Heart left ventricle (tissue), 16 donors: ENCODE measurements around the gene TNS1. TPM values are rescaled to one million over a fixed set of nuclear protein-coding genes. Genes with fewer than 3 reads are reported as not detected.

ENCODE experiments used
- ATAC-seq, 4 donors: fragments of 200-7000 bp; cut with Tn5 transposase; one replicate each; pipeline ENCODE4 v1.9.1; 2020 to 2022; ENCODE audit warnings: moderate library complexity in 4 of 4, mild to moderate bottlenecking in 3 of 4, moderate number of reproducible peaks in 1 of 4
- DNase-seq, 5 donors: peaks; one replicate each; pipeline ENCODE4 v3.0.0-alpha.2; 2020
- H3K27ac ChIP-seq, 12 donors: fragments of 200-600 bp; sonication (generic) in 4 of 12; one replicate each; pipeline versions ENCODE4 v1.5.0 to v1.8.0; 2016 to 2022; ENCODE audit warnings: mild to moderate bottlenecking in 2 of 12
- H3K27me3 ChIP-seq, 9 donors: fragments of 200-600 bp; sonication (generic) in 2 of 9; one replicate each; pipeline versions ENCODE4 v1.5.1 to v1.8.0; 2016 to 2022; ENCODE audit warnings: mild to moderate bottlenecking in 3 of 9
- H3K36me3 ChIP-seq, 9 donors: fragments of 200-600 bp; sonication (generic) in 2 of 9; one replicate each; pipeline versions ENCODE4 v1.5.0 to v1.8.0; 2018 to 2022; ENCODE audit warnings: mild to moderate bottlenecking in 2 of 9
- H3K4me1 ChIP-seq, 12 donors: fragments of 200-600 bp; sonication (generic) in 4 of 12; one replicate each; pipeline versions ENCODE4 v1.5.0 to v1.8.0; 2016 to 2022; ENCODE audit warnings: mild to moderate bottlenecking in 3 of 12
- H3K4me3 ChIP-seq, 12 donors: fragments of 200-600 bp; sonication (generic) in 4 of 12; one replicate each; pipeline versions ENCODE4 v1.5.0 to v1.8.0; 2017 to 2022; ENCODE audit warnings: mild to moderate bottlenecking in 9 of 12, moderate library complexity in 4 of 12
- H3K9me3 ChIP-seq, 12 donors: fragments of 200-600 bp; sonication (generic) in 4 of 12; one replicate each; pipeline versions ENCODE4 v1.5.0 to v1.8.0; 2016 to 2022; ENCODE audit warnings: mild to moderate bottlenecking in 1 of 12
- CTCF ChIP-seq, 12 donors: fragments of 200-600 bp; sonication (generic) in 4 of 12; IDR thresholded peaks; one replicate each; pipeline versions ENCODE4 v1.5.0 to v1.8.0; 2018 to 2022; ENCODE audit warnings: antibody characterized with exemption in 12 of 12, mild to moderate bottlenecking in 5 of 12
- POLR2A ChIP-seq, 2 donors: fragments of 450-650 bp; IDR thresholded peaks; one replicate each; pipeline ENCODE4 v1.6.1; 2017; ENCODE audit warnings: antibody characterized with exemption in 2 of 2, mild to moderate bottlenecking in 2 of 2, moderate library complexity in 2 of 2
- WGBS, 4 donors: extraction: QIAGEN DNeasy Blood & Tissue Kit in 2 of 4; methylation state at CpG; one replicate each; pipeline versions ENCODE4 v1.1.5 to v1.1.7; 2013 to 2018; 5-methylcytosine and 5-hydroxymethylcytosine counted together
- intact Hi-C, 10 donors: fragments of 100-400 bp; cut with DNase I; formaldehyde crosslinking; loops; one replicate each; pipeline versions ENCODE4 v1.11.1 to v1.14.2; 2022
- polyA plus RNA-seq, 2 donors: library from polyadenylated mRNA; stranded (reverse); fragments of 200-250 nt; gene quantifications; one replicate each; pipeline ENCODE4 v1.2.3, GENCODE V29; 2013
- total RNA-seq, 9 donors: library from RNA; depleted of rRNA in 2 of 9; stranded (reverse); fragments of >200 nt in 2 of 9; fragmentation: NEBNext Ultra II Directional in 3 of 9; extraction: Animal tissue kit (Norgen Biotek cat#: 25700) in 3 of 9; gene quantifications; one replicate each; pipeline versions ENCODE4 v1.1.0 to v1.2.4, GENCODE V29; 2016 to 2023
- donor health status: ischemic (EF 13 %, LVEDD 7.1; RV severe dilation, severe dysfunction).
- donor health status: healthy with polysubstance abuse.
- donor health status: DM: no; HTN: yes; CAD: no.
- donor health status: DM: no; HTN: no; CAD: no.
- donor health status: ischemic (EF 25% LVEDD 6.9; RV normal size, moderate dysfunction).
- donor health status: ischemic (EF 25% LVEDD 5.7; RV mildly dilated, moderate dysfunction).
- donor health status: healthy.
- donor health status: DM: yes; HTN: yes; CAD: no.
- donor health status: ischemic (EF 35%, LVEDD 5.7; RV mildly dilated, moderate dysfunction).
- donor health status: nonischemic (EF 11% LVEDD 7.7; RV severe dilation, severe dysfunction).
- donor health status: DM: yes; HTN: yes; CAD: no.
- donor health status: PGD.
- donor health status: ischemic (EF 29% LVEDD 5.4; RV normal size, mild dysfunction).
- donor health status: nonischemic (EF 23%, LVEDD 6.1; RV moderate dilation, normal function).

Gene TNS1
- total and polyA plus RNA-seq, 11 donors = 243 to 899 (median 669) TPM

- Histone ChIP-seq H3K9me3 (no peaks in the 10 kb centered on the region), H3K4me3 (no peak overlapping the region), H3K27me3 (no peaks in the 10 kb centered on the region), H3K27ac (peak overlapping the region in 2 of 12 donors; percentile 13 to 14), H3K36me3 (peaks cover 2 to 100% (median 91%) of the 10 kb centered on the region in 9 donors), H3K4me1 (peaks cover 2 to 86% (median 51%) of the 10 kb centered on the region in 12 donors)
- ATAC-seq = peak in 1 of 4 donors; percentile 3
- intact Hi-C loops = loop anchor here in 1 of 10 donors (5.0 kb wide), 1 partner anchor 38 kb away; no protein-coding TSS in a partner anchor
- TF ChIP-seq POLR2A (IDR thresholded peaks at IDR 0.05) = no peak
- no peak for TF ChIP-seq CTCF (IDR thresholded peaks at IDR 0.05)
- no peak for DNase-seq
- WGBS, 4 donors = 69 to 75% (median 73%) methylated on average over 3 of the region's 3 CpGs
Measured at GRCh38 chr2:217864963-217865772, 137.6 kb downstream of the TNS1 start.

- WGBS, 4 donors = 48 to 58% (median 51%) methylated on average over 5 of the region's 5 CpGs
- intact Hi-C loops = no loop called here
- H3K27me3 ChIP-seq = no peaks in the 10 kb centered on the region
- ATAC-seq (peak in 2 of 4 donors; percentile 14 to 25), DNase-seq (peak in 1 of 5 donors; percentile 36)
- no peaks in the 10 kb centered on the region for H3K9me3 ChIP-seq
- no peak overlapping the region for H3K4me3 ChIP-seq
- no peak for TF ChIP-seq CTCF (IDR thresholded peaks at IDR 0.05)
- H3K36me3 ChIP-seq = peaks cover 2 to 99% (median 87%) of the 10 kb centered on the region in 9 donors
- peaks cover 5 to 86% (median 53%) of the 10 kb centered on the region in 12 donors for H3K4me1 ChIP-seq
- H3K27ac ChIP-seq = peak overlapping the region in 8 of 12 donors; percentile 8 to 90 (median 54)
Measured at GRCh38 chr2:217863883-217864282, 138.9 kb downstream of the TNS1 start.

- Histone ChIP-seq H3K27me3 (no peaks in the 10 kb centered on the region), H3K36me3 (peaks cover 0 to 83% (median 72%) of the 10 kb centered on the region in 9 donors), H3K9me3 (no peaks in the 10 kb centered on the region), H3K4me1 (peaks cover 5 to 92% (median 58%) of the 10 kb centered on the region in 12 donors), H3K27ac (peak overlapping the region in 7 of 12 donors; percentile 3 to 99 (median 89)), H3K4me3 (no peak overlapping the region)
- no peak for DNase-seq
- intact Hi-C loops = no loop called here
- TF ChIP-seq POLR2A (IDR thresholded peaks at IDR 0.05) (no peak), CTCF (IDR thresholded peaks at IDR 0.05) (no peak)
- WGBS, 4 donors = 78 to 87% (median 87%) methylated on average over 5 of the region's 5 CpGs
- no peak for ATAC-seq
Measured at GRCh38 chr2:217861334-217861877, 141.4 kb downstream of the TNS1 start.

- H3K36me3 ChIP-seq = peaks cover 0 to 83% (median 72%) of the 10 kb centered on the region in 9 donors
- no peak for ATAC-seq
- peak overlapping the region; percentile 13 to 99 (median 88) for H3K27ac ChIP-seq
- no peak overlapping the region for H3K4me3 ChIP-seq
- 76 to 90% (median 78%) methylated on average over 5 of the region's 5 CpGs for WGBS, 4 donors
- no peaks in the 10 kb centered on the region for H3K27me3 ChIP-seq
- peaks cover 9 to 95% (median 67%) of the 10 kb centered on the region in 12 donors for H3K4me1 ChIP-seq
- intact Hi-C loops = loop anchor here in 2 of 10 donors (10.0 kb wide), 1 partner anchor 55 kb away; no protein-coding TSS in a partner anchor
- no peaks in the 10 kb centered on the region for H3K9me3 ChIP-seq
- TF ChIP-seq POLR2A (IDR thresholded peaks at IDR 0.05) (no peak), CTCF (IDR thresholded peaks at IDR 0.05) (no peak)
- no peak for DNase-seq
Measured at GRCh38 chr2:217859926-217860325, 142.9 kb downstream of the TNS1 start.
